GM12892 (cell line): ENCODE results near the gene CD72.
"Not testable (repeated sequence)": the region's sequence is repeated elsewhere in the genome, so short reads cannot be mapped to it uniquely, and the experiment has no call there.

ENCODE experiments used
- POLR2A ChIP-seq: IDR thresholded peaks from 2 replicates; pipeline ENCODE4 v1.6.1; 2011; ENCODE audit warnings: low read depth, low read length, control low read depth
- POLR2AphosphoS5 ChIP-seq: IDR thresholded peaks from 2 replicates; pipeline ENCODE4 v1.6.1; 2011; ENCODE audit warnings: low read depth, low read length, control low read depth

DNA sequence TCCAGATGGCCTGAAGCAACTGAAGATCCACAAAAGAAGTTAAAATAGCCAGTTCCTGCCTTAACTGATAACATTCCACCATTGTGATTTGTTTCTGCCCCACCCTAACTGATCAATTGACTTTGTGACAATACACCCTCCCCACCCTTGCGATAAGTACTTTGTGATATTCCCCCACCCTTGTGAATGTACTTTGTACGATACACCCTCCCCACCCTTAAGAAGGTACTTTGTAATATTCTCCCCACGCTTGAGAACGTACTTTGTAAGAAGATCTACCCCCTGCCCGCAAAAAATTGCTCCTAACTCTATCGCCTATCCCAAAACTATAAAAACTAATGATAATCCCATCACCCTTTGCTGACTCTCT is 18.6 kb upstream of the CD72 start:
- not testable (repeated sequence) for TF ChIP-seq POLR2AphosphoS5, POLR2A
